ENCODE data around the gene ZNF189. TPM values are rescaled to one million over a fixed set of nuclear protein-coding genes. Genes with fewer than 3 reads are reported as not detected.

ZNF189 gene
- total RNA-seq, 6 experiments from 2014 or later, result 10.2 to 11.6 (median 11.2) TPM

GRCh38 chr9:101388507-101388993 is 10.1 kb upstream of the ZNF189 start:
- Mint-ChIP-seq H3K36me3 (ENCODE audit: low read depth) (peaks cover 26% of the 10 kb centered on the region), H3K9me3 (peaks cover 13% of the 10 kb centered on the region), H3K4me3 (no peak overlapping the region), H3K27ac (no peak overlapping the region; the same call in 1 of the 2 replicates), H3K27me3 (ENCODE audit: insufficient read depth) (peaks cover 2% of the 10 kb centered on the region; the same call in 1 of the 2 replicates), H3K4me1 (ENCODE audit: low read depth) (peaks cover 18% of the 10 kb centered on the region; the same call in 1 of the 2 replicates)
- TF ChIP-seq CTCF (IDR thresholded peaks at IDR 0.05), result no peak
- DNase-seq, result no peak

- no peak overlapping the region for H3K27ac Mint-ChIP-seq
- TF ChIP-seq CTCF (IDR thresholded peaks at IDR 0.05), result no peak
- no peak for DNase-seq
- H3K27me3 Mint-ChIP-seq (ENCODE audit: insufficient read depth), result no peaks in the 10 kb centered on the region; the same call in 1 of the 2 replicates
- no peak overlapping the region for H3K4me3 Mint-ChIP-seq
- peaks cover 40% of the 10 kb centered on the region for H3K4me1 Mint-ChIP-seq (ENCODE audit: low read depth)
- peaks cover 47% of the 10 kb centered on the region for H3K36me3 Mint-ChIP-seq (ENCODE audit: low read depth)
- H3K9me3 Mint-ChIP-seq, result peaks cover 9% of the 10 kb centered on the region
Observed at GRCh38 chr9:101393135-101393534, 5.5 kb upstream of the ZNF189 start.

GRCh38 chr9:101394687-101395086 is 4.0 kb upstream of the ZNF189 start:
- peaks cover 42% of the 10 kb centered on the region for H3K4me1 Mint-ChIP-seq (ENCODE audit: low read depth)
- H3K4me3 Mint-ChIP-seq, result no peak overlapping the region
- H3K36me3 Mint-ChIP-seq (ENCODE audit: low read depth), result peaks cover 47% of the 10 kb centered on the region
- no peak for TF ChIP-seq CTCF (IDR thresholded peaks at IDR 0.05)
- no peak overlapping the region for H3K27ac Mint-ChIP-seq
- H3K9me3 Mint-ChIP-seq, result peaks cover 9% of the 10 kb centered on the region
- H3K27me3 Mint-ChIP-seq (ENCODE audit: insufficient read depth), result peaks cover 2% of the 10 kb centered on the region
- no peak for DNase-seq

GRCh38 chr9:101397746-101398067 is 944 bp upstream of the ZNF189 start:
- peaks cover 69% of the 10 kb centered on the region for H3K36me3 Mint-ChIP-seq (ENCODE audit: low read depth)
- TF ChIP-seq CTCF (IDR thresholded peaks at IDR 0.05), result no peak

GRCh38 chr9:101398930-101399642 is 435 bp downstream of the ZNF189 start:
- DNase-seq, result no peak
- Mint-ChIP-seq H3K36me3 (ENCODE audit: low read depth) (peaks cover 70% of the 10 kb centered on the region), H3K9me3 (peaks cover 10% of the 10 kb centered on the region), H3K27ac (peak overlapping the region; percentile 98), H3K27me3 (ENCODE audit: insufficient read depth) (peaks cover 3% of the 10 kb centered on the region), H3K4me3 (peak overlapping the region; percentile 98), H3K4me1 (ENCODE audit: low read depth) (peaks cover 46% of the 10 kb centered on the region)
- no peak for TF ChIP-seq CTCF (IDR thresholded peaks at IDR 0.05)

More at GRCh38 chr9:101397746-101398067, 944 bp upstream of the ZNF189 start:
- H3K27me3 Mint-ChIP-seq (ENCODE audit: insufficient read depth), result peaks cover 3% of the 10 kb centered on the region
- no peak for DNase-seq
- peaks cover 49% of the 10 kb centered on the region for H3K4me1 Mint-ChIP-seq (ENCODE audit: low read depth)
- H3K27ac Mint-ChIP-seq, result peak overlapping the region; percentile 98
- peaks cover 9% of the 10 kb centered on the region for H3K9me3 Mint-ChIP-seq
- H3K4me3 Mint-ChIP-seq, result peak overlapping the region; percentile 98
